ENCODE data around the gene SOWAHD.
"Not testable (repeated sequence)": the region's sequence is repeated elsewhere in the genome, so short reads cannot be mapped to it uniquely, and the experiment has no call there.

SOWAHD gene

DNA sequence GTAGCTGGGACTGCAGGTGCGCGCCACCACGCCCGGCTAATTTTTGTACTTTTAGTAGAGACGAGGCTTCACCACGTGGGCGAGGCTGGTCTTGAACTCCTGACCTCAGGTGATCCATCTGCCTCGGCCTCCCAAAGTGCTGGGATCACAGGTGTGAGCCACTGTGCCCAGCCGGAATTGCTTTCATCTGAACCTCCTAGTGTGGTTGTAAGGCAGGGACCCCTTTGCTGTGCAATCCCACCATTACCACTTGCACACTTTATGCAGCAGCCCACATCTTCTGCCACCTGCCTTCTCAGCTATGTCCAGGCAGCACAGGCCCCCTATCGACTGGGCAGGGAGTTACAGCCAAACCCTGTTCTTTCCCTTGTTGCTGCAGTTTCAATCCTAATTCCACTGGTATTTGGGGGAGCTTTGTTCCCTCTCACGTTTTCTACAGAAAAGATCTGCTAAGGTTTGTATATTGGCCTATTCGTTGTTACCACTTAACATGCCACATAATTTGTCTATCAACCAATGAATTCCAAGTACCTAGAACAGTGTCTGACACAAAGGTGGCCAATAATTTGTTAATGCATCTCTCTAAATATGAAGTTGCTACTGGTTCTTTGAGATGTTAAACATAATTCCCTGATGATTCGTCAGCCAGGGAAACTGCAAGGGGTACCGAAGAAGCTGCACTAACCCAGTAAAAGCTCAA, 26.5 kb downstream of the SOWAHD start:
- H3K4me3 ChIP-seq (ENCODE audit: low read length): no peak overlapping the region
- no peaks in the 10 kb centered on the region for H3K27me3 ChIP-seq (ENCODE audit: insufficient read depth, low read length)
- peaks cover 73% of the 10 kb centered on the region for H3K36me3 ChIP-seq (ENCODE audit: insufficient read depth, low read length)
- 86% methylated on average over 12 of the region's 14 CpGs for WGBS
- H3K9me3 ChIP-seq (ENCODE audit: insufficient read depth, low read depth, low read length): no peaks in the 10 kb centered on the region
- H3K4me1 ChIP-seq (ENCODE audit: insufficient read depth, low read length): 0 out of 2 replicates have a peak, but pooled peaks cover 7% of the 10 kb centered on the region
- H3K27ac ChIP-seq (ENCODE audit: low read depth, low read length): no peak overlapping the region
- H3K9ac ChIP-seq (ENCODE audit: low read depth, low read length): no peak overlapping the region

DNA sequence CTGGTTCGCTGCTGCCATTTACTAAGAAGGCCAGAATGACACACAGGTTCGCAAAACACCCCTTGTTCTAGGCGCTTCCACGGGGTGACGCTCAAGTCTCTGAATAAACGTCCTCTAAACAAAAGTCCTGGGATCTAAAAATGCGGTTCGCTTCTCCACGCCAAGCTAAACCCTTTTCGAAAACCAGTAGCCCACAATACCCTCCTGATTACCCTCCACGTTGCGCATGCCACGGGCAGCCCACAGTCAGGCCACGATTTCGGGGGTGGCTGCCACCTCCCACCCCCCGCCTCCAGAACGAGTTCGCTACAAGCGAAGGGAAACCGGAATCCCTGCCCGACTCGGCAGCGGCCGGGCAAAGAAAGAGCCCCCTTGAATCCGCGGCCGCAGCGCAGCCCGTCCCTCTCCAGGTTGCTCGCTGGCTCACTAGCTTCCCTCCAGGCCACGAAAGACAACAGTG, 32.6 kb downstream of the SOWAHD start:
- Histone ChIP-seq H3K9ac (ENCODE audit: low read depth, low read length) (peak overlapping the region; percentile 99), H3K4me3 (ENCODE audit: low read length) (peak overlapping the region; percentile 99), H3K27me3 (ENCODE audit: insufficient read depth, low read length) (no peaks in the 10 kb centered on the region), H3K9me3 (ENCODE audit: insufficient read depth, low read depth, low read length) (no peaks in the 10 kb centered on the region), H3K4me1 (ENCODE audit: insufficient read depth, low read length) (0 out of 2 replicates have a peak, but pooled peaks cover 7% of the 10 kb centered on the region), H3K27ac (ENCODE audit: low read depth, low read length) (peak overlapping the region; percentile 98), H3K36me3 (ENCODE audit: insufficient read depth, low read length) (peaks cover 42% of the 10 kb centered on the region)
- WGBS: under 1% methylated on average over 31 of the region's 31 CpGs

DNA sequence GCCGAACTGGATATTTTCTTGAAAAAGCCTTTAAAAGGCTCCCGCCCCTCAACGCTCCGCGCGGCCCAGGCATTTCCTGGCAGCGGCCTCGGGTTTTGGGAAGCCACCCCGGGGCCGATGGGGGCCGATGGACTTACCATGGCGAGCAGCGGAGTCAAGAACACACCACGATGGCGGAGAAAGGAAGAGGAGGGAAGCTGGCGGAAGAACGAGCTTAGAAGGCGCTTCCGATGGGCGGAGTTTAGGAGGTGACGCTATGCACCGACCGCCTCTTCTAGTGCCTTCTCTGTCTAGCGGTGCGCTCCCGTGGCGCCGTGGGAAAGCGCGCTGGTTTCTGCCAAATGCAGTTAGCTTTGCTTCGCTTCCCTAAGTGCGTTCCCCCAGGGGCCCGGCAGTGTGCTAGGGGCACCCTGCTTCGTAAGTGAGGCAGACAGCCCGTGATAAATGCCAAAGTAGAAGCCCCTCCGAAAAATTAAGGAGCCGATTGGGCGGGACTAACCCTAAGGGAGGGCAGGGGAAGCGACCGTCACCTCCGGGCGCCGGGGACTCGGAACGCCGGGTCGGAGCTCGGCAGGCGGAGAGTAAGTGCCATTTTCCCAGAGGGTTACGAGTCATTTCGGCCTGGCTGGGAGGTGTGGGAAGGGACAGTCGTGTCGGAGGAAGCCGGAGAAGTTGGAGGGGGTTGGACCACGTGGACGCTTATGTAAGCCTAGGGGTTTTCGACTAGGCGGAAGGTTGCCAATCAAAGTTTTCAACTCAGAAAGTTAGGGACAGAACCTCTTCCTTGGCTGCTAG, 33.2 kb downstream of the SOWAHD start, which contains the start of gene RPL39:
TSS of gene RPL39 (minus strand) at position 194 of the 795 bp plus-strand sequence. CDS start at position 140, 54 bp downstream.
- H3K9ac ChIP-seq (ENCODE audit: low read depth, low read length): peak within 1 kb of the TSS; percentile 99
- H3K27me3 ChIP-seq (ENCODE audit: insufficient read depth, low read length): no peaks in the 10 kb centered on the region
- H3K9me3 ChIP-seq (ENCODE audit: insufficient read depth, low read depth, low read length): no peaks in the 10 kb centered on the region
- peaks cover 37% of the 10 kb centered on the region for H3K36me3 ChIP-seq (ENCODE audit: insufficient read depth, low read length)
- under 1% methylated on average over 58 of the region's 58 CpGs for WGBS
- peak within 1 kb of the TSS; percentile 99 for H3K4me3 ChIP-seq (ENCODE audit: low read length)
- 0 out of 2 replicates have a peak, but pooled peaks cover 7% of the 10 kb centered on the region for H3K4me1 ChIP-seq (ENCODE audit: insufficient read depth, low read length)
- peak within 1 kb of the TSS; percentile 98 for H3K27ac ChIP-seq (ENCODE audit: low read depth, low read length)

DNA sequence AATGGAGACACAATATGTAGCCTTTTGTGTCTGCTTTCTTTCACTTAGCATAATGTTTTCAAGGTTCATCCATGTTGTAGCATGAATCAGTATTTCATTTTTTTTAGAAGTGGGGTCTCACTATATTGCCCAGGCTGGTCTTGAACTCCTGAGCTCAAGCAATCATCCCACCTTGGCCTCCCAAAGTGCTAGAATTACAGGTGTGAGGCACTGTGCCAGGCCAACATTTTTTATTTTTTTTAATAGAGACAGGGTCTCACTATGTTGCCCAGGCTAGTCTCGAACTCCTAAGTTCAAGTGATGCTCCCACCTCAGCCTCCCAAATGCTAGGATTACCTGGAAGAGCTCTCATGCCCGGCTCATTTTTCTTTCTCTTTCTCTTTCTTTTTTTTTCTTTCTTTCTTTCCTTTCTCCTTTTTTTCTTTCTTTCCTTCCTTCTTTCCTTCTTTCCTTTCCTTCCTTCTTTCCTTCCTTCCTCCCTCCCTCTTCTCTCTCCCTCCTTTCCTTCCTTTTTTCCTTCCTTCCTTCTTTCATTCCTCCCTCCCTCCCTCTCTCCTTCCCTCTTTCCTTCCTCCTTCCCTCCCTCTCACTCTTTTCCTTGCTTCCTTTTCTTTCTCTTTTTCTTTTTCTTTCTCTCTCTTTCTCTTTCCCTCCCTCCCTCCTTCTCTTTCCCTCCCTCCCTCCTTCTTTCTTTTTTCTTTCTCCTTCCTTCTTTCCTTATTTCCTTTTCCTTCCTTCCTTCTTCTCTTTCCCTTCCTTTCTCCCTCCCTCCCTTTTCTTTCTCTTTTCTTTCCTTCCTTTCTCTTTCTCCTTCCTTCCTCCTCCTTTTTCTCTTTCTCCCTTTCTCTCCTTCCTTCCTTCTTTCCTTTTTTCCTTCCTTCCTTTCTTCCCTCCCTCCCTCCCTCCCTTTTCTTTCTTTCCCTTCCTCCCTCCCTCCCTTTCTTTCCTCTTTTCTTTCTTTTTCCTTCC, 43.1 kb downstream of the SOWAHD start:
- H3K9me3 ChIP-seq (ENCODE audit: insufficient read depth, low read depth, low read length): no peaks in the 10 kb centered on the region
- no peak overlapping the region for H3K27ac ChIP-seq (ENCODE audit: low read depth, low read length)
- H3K9ac ChIP-seq (ENCODE audit: low read depth, low read length): no peak overlapping the region
- no peaks in the 10 kb centered on the region for H3K36me3 ChIP-seq (ENCODE audit: insufficient read depth, low read length)
- no peaks in the 10 kb centered on the region for H3K4me1 ChIP-seq (ENCODE audit: insufficient read depth, low read length)
- H3K27me3 ChIP-seq (ENCODE audit: insufficient read depth, low read length): no peaks in the 10 kb centered on the region
- H3K4me3 ChIP-seq (ENCODE audit: low read length): no peak overlapping the region
- 91% methylated on average over 2 of the region's 2 CpGs for WGBS

GRCh38 chrX:119802546-119802945, 44.2 kb downstream of the SOWAHD start:
- Histone ChIP-seq H3K9me3 (ENCODE audit: insufficient read depth, low read depth, low read length) (no peaks in the 10 kb centered on the region), H3K4me1 (ENCODE audit: insufficient read depth, low read length) (no peaks in the 10 kb centered on the region), H3K4me3 (ENCODE audit: low read length) (no peak overlapping the region), H3K27me3 (ENCODE audit: insufficient read depth, low read length) (no peaks in the 10 kb centered on the region), H3K27ac (ENCODE audit: low read depth, low read length) (no peak overlapping the region), H3K9ac (ENCODE audit: low read depth, low read length) (no peak overlapping the region), H3K36me3 (ENCODE audit: insufficient read depth, low read length) (no peaks in the 10 kb centered on the region)
- WGBS: 94% methylated on average over 7 of the region's 8 CpGs

DNA sequence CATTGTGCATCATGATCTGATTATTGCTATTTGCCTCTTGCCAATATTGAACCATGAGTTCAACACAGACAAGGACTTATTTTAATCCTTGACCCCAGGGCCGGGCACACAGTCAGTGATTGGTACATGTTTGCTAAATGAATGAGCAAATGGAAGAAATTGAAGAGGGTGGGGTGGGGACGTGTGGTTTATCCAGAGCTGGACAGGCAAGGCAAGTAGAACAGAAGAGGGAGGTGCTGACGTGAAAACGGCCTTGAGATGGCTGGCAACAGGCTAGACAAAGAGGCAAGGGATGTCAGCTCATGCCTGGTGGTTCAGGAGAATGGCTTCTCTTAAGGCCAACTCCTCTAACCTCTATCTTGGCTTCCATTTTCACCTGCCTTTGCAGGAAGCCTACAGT, 50.1 kb downstream of the SOWAHD start:
- WGBS: no CpG with 5 or more reads among the region's 4 CpGs
- not testable (repeated sequence) for H3K4me3 ChIP-seq (ENCODE audit: low read length)

DNA sequence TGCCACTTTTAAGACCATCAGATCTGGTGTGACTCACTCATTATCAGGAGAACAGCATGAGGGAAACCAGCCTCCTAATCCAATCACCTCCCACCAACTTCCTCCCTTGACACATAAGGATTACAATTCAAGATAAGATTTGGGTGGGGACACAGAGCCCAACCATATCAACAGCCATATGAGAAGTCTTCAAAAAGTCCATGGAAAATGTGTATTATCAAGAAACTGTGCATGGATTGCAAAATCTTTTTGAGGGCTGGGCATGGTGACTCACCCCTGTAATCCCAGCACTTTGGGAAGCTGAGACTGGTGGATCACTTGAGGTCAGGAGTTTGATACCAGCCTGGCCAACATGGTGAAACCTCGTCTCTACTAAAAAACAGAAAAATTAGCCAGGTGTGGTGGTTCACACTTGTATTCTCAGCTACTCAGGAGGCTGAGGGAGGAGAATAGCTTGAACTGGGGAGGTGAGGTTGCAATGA, 50.8 kb downstream of the SOWAHD start:
- Histone ChIP-seq H3K4me1 (ENCODE audit: insufficient read depth, low read length) (no peaks in the 10 kb centered on the region), H3K36me3 (ENCODE audit: insufficient read depth, low read length) (no peaks in the 10 kb centered on the region), H3K4me3 (ENCODE audit: low read length) (no peak overlapping the region), H3K27ac (ENCODE audit: low read depth, low read length) (no peak overlapping the region), H3K27me3 (ENCODE audit: insufficient read depth, low read length) (no peaks in the 10 kb centered on the region), H3K9ac (ENCODE audit: low read depth, low read length) (no peak overlapping the region), H3K9me3 (ENCODE audit: insufficient read depth, low read depth, low read length) (no peaks in the 10 kb centered on the region)
- whole genome bisulfite sequencing: 93% methylated on average over 1 of the region's 1 CpG

More for the DNA sequence above, 50.1 kb downstream of the SOWAHD start:
- not testable (repeated sequence) for H3K4me1 ChIP-seq (ENCODE audit: insufficient read depth, low read length); H3K27ac ChIP-seq (ENCODE audit: low read depth, low read length); H3K9me3 ChIP-seq (ENCODE audit: insufficient read depth, low read depth, low read length); H3K36me3 ChIP-seq (ENCODE audit: insufficient read depth, low read length); H3K27me3 ChIP-seq (ENCODE audit: insufficient read depth, low read length); H3K9ac ChIP-seq (ENCODE audit: low read depth, low read length)
